Activated CD4-positive, alpha-beta T cell treated with anti-CD3 and anti-CD28 coated beads for 36 hours (primary cell): ENCODE results near the gene USP48. TPM values are rescaled to one million over a fixed set of nuclear protein-coding genes. Genes with fewer than 3 reads are reported as not detected.
"Not testable (repeated sequence)": the region's sequence is repeated elsewhere in the genome, so short reads cannot be mapped to it uniquely, and the experiment has no call there.

Source experiments
- ATAC-seq: fragments of 200-7000 bp; cut with Tn5 transposase; one replicate; pipeline ENCODE4 v1.10.0; 2021; ENCODE audit warnings: mild to moderate bottlenecking, moderate library complexity
- CTCF ChIA-PET: fragments of 350-600 bp; sonication (Branson Sonifier 250); formaldehyde crosslinking; loops from one replicate; lab custom pipeline; 2021; ENCODE audit warnings: antibody characterized with exemption; lab: Charles Lee
- POLR2A ChIA-PET: fragments of 350-600 bp; sonication (Branson Sonifier 250); formaldehyde crosslinking; loops from one replicate; lab custom pipeline; 2021; ENCODE audit warnings: antibody characterized with exemption, inconsistent platforms; lab: Charles Lee
- DNase-seq: peaks from one replicate; pipeline ENCODE4 v3.0.0-alpha.2; 2020
- H3K27ac Mint-ChIP-seq: one replicate; pipeline ENCODE4 v1.8.0; 2021; ENCODE audit warnings: mixed read lengths
- H3K27me3 Mint-ChIP-seq: one replicate; pipeline ENCODE4 v1.8.0; 2021; ENCODE audit warnings: mixed read lengths
- H3K36me3 Mint-ChIP-seq: one replicate; pipeline ENCODE4 v1.8.0; 2021; ENCODE audit warnings: low read depth, mixed read lengths
- H3K4me1 Mint-ChIP-seq: one replicate; pipeline ENCODE4 v1.8.0; 2021; ENCODE audit warnings: mixed read lengths
- H3K4me3 Mint-ChIP-seq: one replicate; pipeline ENCODE4 v1.8.0; 2021; ENCODE audit warnings: mild to moderate bottlenecking, moderate library complexity, mixed read lengths
- H3K9me3 Mint-ChIP-seq: one replicate; pipeline ENCODE4 v1.8.0; 2021; ENCODE audit warnings: low read depth, mixed read lengths
- intact Hi-C, 2 experiments: fragments of 100-400 bp; cut with DNase I in 1 of 2; cut with micrococcal nuclease in 1 of 2; formaldehyde crosslinking; loops; one replicate each; pipeline versions ENCODE4 v1.14.2 to v1.15.1; 2022 to 2024; cut with DNase I, micrococcal nuclease
- total RNA-seq, 2 experiments: library from RNA; stranded (reverse); gene quantifications; one replicate each; pipeline ENCODE4 v1.2.3, GENCODE V29; 2021

The USP48 gene
- total RNA-seq, 2 experiments from 2014 or later = 66.9 to 81.5 TPM

- intact Hi-C loops, DNase-seq, H3K27ac Mint-ChIP-seq, POLR2A ChIA-PET, H3K27me3 Mint-ChIP-seq, H3K4me1 Mint-ChIP-seq, H3K36me3 Mint-ChIP-seq, CTCF ChIA-PET, ATAC-seq, H3K4me3 Mint-ChIP-seq, H3K9me3 Mint-ChIP-seq: not testable (repeated sequence)
Observed at GRCh38 chr1:21631590-21631943, 151.4 kb downstream of the USP48 start.

- Mint-ChIP-seq H3K9me3 (no peaks in the 10 kb centered on the region), H3K4me1 (no peaks in the 10 kb centered on the region), H3K4me3 (no peak overlapping the region), H3K27ac (no peak overlapping the region), H3K36me3 (no peaks in the 10 kb centered on the region), H3K27me3 (peaks cover 4% of the 10 kb centered on the region)
- ATAC-seq (no peak), DNase-seq (no peak)
- intact Hi-C loops = no loop called here
- ChIA-PET CTCF (no interaction called here), POLR2A (no interaction called here)
Observed at GRCh38 chr1:21630571-21631343, 152.2 kb downstream of the USP48 start.

- Mint-ChIP-seq H3K9me3 (no peaks in the 10 kb centered on the region), H3K4me1 (no peaks in the 10 kb centered on the region), H3K27ac (no peak overlapping the region), H3K27me3 (peaks cover 4% of the 10 kb centered on the region), H3K4me3 (no peak overlapping the region), H3K36me3 (no peaks in the 10 kb centered on the region)
- ChIA-PET CTCF (no interaction called here), POLR2A (no interaction called here)
- DNase-seq = no peak
- intact Hi-C loops = no loop called here
- ATAC-seq = no peak
Observed at GRCh38 chr1:21629971-21630370, 153.0 kb downstream of the USP48 start.

- no peak overlapping the region for H3K4me3 Mint-ChIP-seq
- ChIA-PET POLR2A (no interaction called here), CTCF (no interaction called here)
- no peaks in the 10 kb centered on the region for H3K9me3 Mint-ChIP-seq
- H3K4me1 Mint-ChIP-seq = no peaks in the 10 kb centered on the region
- no peak for ATAC-seq
- intact Hi-C loops = no loop called here
- H3K27me3 Mint-ChIP-seq = peaks cover 5% of the 10 kb centered on the region
- H3K27ac Mint-ChIP-seq = no peak overlapping the region
- DNase-seq = no peak
- H3K36me3 Mint-ChIP-seq = no peaks in the 10 kb centered on the region
Observed at GRCh38 chr1:21628798-21629393, 154.1 kb downstream of the USP48 start.

Other genes with a start within 250 kb of the USP48 start
- gene RAP1GAP, start 113.8 kb downstream of the USP48 start, total RNA-seq = 1 to 10 TPM; 2.1 to 2.5 TPM
- gene LDLRAD2, start 29.1 kb upstream of the USP48 start, total RNA-seq = under 1 TPM in 1 of 2 experiments, not detected in 1; 0.11 TPM
- 10 to 100 TPM; 19.6 to 20.6 TPM for gene HSPG2, start 154.2 kb upstream of the USP48 start, total RNA-seq
- not detected for gene CELA3B, start 193.9 kb upstream of the USP48 start, total RNA-seq
- gene CELA3A, start 218.5 kb upstream of the USP48 start, total RNA-seq = not detected